RWPE1 (cell line): ENCODE results near the gene PTPRK.

Experiments used
- CTCF ChIA-PET: fragments of 350-600 bp; sonication (Branson Sonifier 250); formaldehyde crosslinking; extraction: SDS; loops from one replicate; lab custom pipeline; 2021; lab: Yijun Ruan, JAX
- POLR2A ChIA-PET: fragments of 400-600 bp; formaldehyde crosslinking; extraction: SDS; loops from one replicate; lab custom pipeline; 2020; ENCODE audit warnings: antibody characterized with exemption; ENCODE audit not compliant: low non-redundant PET; lab: Yijun Ruan, JAX
- DNase-seq: peaks from one replicate; pipeline ENCODE4 v3.0.0; 2012; ENCODE audit warnings: low spot score
- H3K27ac ChIP-seq: fragments of 450-650 bp; 2 replicates; pipeline ENCODE4 v1.5.1; 2017
- TF ChIP-seq, protein P1 (sequence below): fragments of 450-650 bp; conservative IDR thresholded peaks from 2 replicates; pipeline ENCODE4 v1.5.1; 2017; ENCODE audit warnings: low read depth, mild to moderate bottlenecking

Gene PTPRK

DNA sequence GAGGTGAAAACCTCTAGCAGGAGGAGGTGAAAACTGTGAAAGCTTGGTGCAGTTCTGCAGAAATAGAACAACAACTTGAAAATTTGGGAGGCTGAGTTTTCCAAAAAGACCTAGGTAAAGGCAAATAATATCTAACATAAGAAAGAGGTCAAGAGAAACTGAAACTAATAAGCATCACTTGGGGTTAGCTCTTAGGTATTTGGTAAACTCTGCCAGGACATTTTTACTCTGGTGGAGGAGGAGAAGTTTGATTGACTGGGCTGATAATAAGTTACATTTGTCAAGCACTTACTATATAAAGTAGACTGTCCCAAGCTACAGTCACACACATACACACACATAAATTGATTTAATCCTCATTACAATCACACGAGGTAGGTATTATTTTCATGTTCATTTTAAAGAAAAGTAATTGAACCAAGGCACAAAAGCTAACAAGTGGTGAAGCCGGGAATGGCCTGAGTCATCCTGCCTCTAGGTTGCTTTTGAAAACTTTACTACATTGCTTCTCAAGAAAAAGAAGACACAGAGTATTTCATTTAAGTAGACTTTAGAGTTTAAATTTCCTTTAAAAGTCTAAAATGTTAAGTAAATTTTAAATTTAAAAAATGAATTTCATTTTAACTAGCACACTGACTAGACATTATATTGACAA, 275.5 kb downstream of the PTPRK start:
- ChIA-PET POLR2A (no interaction called here), CTCF (no interaction called here)
- no peak for DNase-seq
- TF ChIP-seq, protein P1, sequence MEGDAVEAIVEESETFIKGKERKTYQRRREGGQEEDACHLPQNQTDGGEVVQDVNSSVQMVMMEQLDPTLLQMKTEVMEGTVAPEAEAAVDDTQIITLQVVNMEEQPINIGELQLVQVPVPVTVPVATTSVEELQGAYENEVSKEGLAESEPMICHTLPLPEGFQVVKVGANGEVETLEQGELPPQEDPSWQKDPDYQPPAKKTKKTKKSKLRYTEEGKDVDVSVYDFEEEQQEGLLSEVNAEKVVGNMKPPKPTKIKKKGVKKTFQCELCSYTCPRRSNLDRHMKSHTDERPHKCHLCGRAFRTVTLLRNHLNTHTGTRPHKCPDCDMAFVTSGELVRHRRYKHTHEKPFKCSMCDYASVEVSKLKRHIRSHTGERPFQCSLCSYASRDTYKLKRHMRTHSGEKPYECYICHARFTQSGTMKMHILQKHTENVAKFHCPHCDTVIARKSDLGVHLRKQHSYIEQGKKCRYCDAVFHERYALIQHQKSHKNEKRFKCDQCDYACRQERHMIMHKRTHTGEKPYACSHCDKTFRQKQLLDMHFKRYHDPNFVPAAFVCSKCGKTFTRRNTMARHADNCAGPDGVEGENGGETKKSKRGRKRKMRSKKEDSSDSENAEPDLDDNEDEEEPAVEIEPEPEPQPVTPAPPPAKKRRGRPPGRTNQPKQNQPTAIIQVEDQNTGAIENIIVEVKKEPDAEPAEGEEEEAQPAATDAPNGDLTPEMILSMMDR: no peak
- no peak overlapping the region for H3K27ac ChIP-seq

DNA sequence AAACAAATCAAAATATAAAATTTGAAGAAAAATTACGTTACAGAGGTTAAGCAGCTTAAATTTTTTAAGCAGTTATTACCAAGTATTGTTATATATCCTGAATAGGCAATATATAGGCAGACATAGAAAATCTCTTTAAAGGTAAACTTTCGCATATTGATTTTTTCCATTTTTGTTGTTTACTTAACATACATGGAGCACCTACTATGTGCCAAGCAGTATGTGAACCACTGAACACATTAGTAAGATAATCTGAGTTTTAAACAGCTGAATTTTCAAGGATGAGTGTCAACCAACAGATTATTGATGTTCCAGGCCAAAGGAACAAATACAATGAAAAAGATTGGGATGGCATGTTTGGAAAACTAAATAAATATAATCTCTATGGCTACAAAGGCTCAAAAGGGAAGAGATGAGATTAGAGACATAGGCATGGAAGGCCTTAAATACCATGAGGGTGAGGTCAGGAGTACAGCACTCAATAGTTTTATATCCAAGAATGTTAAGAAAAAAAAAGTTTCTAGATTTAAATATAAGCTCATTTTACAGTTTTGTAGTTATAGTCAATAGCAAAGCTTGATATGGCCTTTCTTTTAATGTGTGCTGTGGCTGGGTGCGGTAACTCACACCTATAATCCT, 277.5 kb downstream of the PTPRK start:
- TF ChIP-seq, protein P1: no peak
- ChIA-PET POLR2A (no interaction called here), CTCF (interaction anchor here (0.5 kb wide), 1 partner anchor 12 kb away, joined by 4 read pairs; no protein-coding TSS in a partner anchor)
- no peak overlapping the region for H3K27ac ChIP-seq
- DNase-seq: no peak

DNA sequence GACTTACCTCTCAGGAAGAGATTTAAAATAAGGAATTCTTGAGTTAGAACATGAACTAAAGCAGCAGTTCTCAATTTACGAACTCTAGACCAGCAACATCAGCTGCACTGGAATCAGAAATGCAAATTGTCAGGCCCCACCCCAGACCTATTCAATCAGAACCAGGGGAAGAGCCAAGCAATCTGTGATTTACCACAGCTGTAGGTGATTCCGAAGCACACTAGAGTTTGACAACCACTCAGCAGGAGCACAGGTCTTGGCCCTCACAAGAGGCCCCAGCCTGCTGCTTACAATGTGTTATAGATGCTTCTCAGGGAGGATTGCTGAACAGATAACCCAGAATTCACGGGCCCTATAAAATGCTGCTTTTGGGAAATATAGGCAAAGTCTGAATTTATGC, 279.2 kb downstream of the PTPRK start:
- H3K27ac ChIP-seq: no peak overlapping the region
- ChIA-PET CTCF (interaction anchor here (1.1 kb wide), 1 partner anchor 264 kb away, joined by 4 read pairs; no protein-coding TSS in a partner anchor), POLR2A (no interaction called here)
- TF ChIP-seq, protein P1: no peak
- DNase-seq: no peak

DNA sequence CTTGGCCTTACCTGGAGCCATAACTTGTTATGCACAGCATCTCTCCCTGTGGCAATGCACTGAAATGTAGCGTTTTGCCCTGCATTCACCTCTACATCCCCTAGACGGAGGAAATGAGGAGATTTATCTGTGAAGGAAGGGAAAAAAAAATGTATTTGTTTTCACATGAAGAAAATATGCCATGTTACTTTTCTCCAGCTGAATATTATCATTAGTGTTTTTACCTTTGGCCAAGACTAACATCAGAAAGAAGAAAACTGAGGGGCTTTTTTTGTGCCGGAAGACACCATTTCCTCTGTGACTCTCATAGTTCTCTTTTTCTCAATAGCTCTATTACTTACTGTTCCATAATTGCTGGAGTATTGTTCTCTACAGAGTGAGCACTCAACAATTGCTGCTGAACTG, 280.4 kb downstream of the PTPRK start:
- TF ChIP-seq, protein P1: no peak
- ChIA-PET POLR2A (no interaction called here), CTCF (no interaction called here)
- H3K27ac ChIP-seq: no peak overlapping the region
- DNase-seq: no peak

DNA sequence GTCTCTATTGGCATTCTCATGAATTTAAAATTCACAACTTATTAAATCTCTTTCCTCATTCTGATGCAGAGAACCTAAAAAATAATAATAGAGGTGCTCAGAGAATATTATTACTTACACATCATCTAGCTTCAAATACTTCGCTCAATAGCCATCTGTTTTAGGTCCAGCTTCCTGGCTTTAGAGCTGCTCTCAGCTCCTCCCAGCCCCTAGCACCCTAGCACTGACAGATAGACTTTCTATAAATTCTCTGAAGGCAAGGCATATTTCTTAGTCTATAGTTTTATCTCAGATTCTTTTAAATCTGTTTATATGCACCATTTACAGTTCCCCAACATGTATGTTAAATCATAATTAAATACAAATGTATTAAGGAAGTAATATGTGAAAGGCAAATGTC, 281.3 kb downstream of the PTPRK start:
- TF ChIP-seq, protein P1: no peak
- ChIA-PET POLR2A (no interaction called here), CTCF (no interaction called here)
- no peak overlapping the region for H3K27ac ChIP-seq
- DNase-seq: no peak

DNA sequence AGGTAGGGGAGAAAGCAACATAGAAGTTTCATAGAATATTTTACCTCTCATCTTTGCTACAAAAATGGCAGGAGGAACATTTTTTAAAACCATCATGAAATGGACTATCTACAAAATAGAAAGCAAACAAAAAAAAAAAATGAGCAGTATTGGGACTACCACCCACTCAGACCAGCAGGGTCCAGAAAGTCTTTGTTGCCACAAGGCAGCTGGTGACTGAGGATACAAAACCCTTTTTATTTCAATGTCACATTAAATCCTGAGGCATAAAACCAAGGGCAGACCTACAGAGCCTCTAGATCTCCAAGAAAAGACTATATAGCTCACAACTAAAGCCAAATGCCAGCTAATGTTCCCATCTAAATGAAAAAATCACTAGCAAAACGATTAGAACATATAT, 282.2 kb downstream of the PTPRK start:
- POLR2A ChIA-PET: no interaction called here
- no peak overlapping the region for H3K27ac ChIP-seq
- TF ChIP-seq, protein P1: no peak
- no peak for DNase-seq
- CTCF ChIA-PET: interaction anchor here (1.0 kb wide), 1 partner anchor 30 kb away, joined by 3 read pairs; no protein-coding TSS in a partner anchor
